OCI-LY1 (cell line): ENCODE measurements around the gene NOL8.

ENCODE experiments used
- EZH2 ChIP-seq: fragments of 200-600 bp; sonication (generic), shearing (Covaris generic); IDR thresholded peaks from 2 replicates; pipeline ENCODE4 v1.8.0; 2017; ENCODE audit warnings: borderline replicate concordance, mixed run types, mild to moderate bottlenecking, antibody characterized with exemption, low read length, moderate library complexity, mixed read lengths
- TF ChIP-seq, protein P1 (sequence below): fragments of 200-600 bp; sonication (generic), shearing (Covaris generic); IDR thresholded peaks from 2 replicates; pipeline ENCODE4 v1.5.1; 2017; ENCODE audit warnings: mild to moderate bottlenecking, antibody characterized with exemption, low read length, moderate library complexity, mixed read lengths

DNA sequence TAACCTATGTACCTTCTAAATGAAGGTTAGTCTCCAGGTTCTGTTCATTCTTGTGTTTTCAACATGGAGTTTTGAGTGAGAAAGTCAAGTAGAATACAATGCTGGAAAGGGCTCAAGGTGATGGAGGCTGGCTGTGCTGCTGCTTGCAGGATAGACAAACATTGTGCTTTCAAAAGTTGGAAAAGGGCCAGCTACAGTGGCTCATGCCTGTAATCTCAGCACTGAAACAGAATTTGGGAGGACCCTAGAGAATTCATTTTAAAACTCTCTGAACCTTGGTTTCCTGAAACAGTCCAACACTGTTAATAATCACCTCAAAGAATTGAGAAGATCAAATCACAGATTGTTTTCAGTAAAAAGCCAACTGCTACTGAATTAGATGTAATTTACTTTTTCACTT is 16.3 kb downstream of the NOL8 start:
- TF ChIP-seq, protein P1, sequence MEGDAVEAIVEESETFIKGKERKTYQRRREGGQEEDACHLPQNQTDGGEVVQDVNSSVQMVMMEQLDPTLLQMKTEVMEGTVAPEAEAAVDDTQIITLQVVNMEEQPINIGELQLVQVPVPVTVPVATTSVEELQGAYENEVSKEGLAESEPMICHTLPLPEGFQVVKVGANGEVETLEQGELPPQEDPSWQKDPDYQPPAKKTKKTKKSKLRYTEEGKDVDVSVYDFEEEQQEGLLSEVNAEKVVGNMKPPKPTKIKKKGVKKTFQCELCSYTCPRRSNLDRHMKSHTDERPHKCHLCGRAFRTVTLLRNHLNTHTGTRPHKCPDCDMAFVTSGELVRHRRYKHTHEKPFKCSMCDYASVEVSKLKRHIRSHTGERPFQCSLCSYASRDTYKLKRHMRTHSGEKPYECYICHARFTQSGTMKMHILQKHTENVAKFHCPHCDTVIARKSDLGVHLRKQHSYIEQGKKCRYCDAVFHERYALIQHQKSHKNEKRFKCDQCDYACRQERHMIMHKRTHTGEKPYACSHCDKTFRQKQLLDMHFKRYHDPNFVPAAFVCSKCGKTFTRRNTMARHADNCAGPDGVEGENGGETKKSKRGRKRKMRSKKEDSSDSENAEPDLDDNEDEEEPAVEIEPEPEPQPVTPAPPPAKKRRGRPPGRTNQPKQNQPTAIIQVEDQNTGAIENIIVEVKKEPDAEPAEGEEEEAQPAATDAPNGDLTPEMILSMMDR, result no peak
- TF ChIP-seq EZH2, result no peak
